ENCODE data around the gene FARP2.

DNA sequence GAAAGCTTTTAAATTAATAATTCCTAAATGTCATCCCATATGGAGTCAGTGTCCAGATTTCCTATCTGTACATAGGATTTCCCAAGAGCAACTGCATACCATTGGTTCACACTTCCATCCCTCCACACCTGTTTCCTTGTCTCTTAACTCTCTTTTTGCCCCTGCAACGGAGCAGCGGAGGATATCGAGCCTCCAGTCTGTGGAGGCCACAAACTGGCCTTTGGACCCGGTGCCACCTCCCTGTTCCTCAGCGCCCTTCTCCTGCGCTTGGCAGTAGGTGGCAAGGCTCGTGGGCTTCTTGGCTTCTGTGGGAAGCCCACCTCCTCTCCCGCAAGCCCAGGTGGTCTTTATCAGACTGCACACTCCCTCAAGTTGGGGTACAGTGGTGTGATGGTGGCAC is 176.1 kb downstream of the FARP2 start:
- TF ChIP-seq POLR2A (IDR thresholded peaks at IDR 0.05), result no peak
- TF ChIP-seq, protein P1, sequence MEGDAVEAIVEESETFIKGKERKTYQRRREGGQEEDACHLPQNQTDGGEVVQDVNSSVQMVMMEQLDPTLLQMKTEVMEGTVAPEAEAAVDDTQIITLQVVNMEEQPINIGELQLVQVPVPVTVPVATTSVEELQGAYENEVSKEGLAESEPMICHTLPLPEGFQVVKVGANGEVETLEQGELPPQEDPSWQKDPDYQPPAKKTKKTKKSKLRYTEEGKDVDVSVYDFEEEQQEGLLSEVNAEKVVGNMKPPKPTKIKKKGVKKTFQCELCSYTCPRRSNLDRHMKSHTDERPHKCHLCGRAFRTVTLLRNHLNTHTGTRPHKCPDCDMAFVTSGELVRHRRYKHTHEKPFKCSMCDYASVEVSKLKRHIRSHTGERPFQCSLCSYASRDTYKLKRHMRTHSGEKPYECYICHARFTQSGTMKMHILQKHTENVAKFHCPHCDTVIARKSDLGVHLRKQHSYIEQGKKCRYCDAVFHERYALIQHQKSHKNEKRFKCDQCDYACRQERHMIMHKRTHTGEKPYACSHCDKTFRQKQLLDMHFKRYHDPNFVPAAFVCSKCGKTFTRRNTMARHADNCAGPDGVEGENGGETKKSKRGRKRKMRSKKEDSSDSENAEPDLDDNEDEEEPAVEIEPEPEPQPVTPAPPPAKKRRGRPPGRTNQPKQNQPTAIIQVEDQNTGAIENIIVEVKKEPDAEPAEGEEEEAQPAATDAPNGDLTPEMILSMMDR (IDR thresholded peaks at IDR 0.05), result no peak

Data from heart left ventricle (tissue), 13 donors.